Lung (tissue), 12 donors: ENCODE data around the gene EXOSC7. TPM values are rescaled to one million over a fixed set of nuclear protein-coding genes. Genes with fewer than 3 reads are reported as not detected.
A peak's percentile ranks its signal among the peaks of the same experiment; 100 is the strongest.

ENCODE experiments used
- ATAC-seq: fragments of 200-7000 bp; cut with Tn5 transposase; one replicate; pipeline ENCODE4 v1.9.1; 2020; ENCODE audit warnings: moderate number of reproducible peaks; ENCODE audit not compliant: insufficient read depth, low FRiP score
- DNase-seq, 3 donors: peaks; one replicate each; pipeline ENCODE4 v3.0.0-alpha.2; 2013 to 2017
- H3K27ac ChIP-seq, 2 donors: one replicate each; pipeline ENCODE4 v1.5.1; 2013; ENCODE audit warnings: mild to moderate bottlenecking in 2 of 2, moderate library complexity in 2 of 2, control low read depth in 1 of 2, inconsistent platforms in 1 of 2, low read depth in 1 of 2, low read length in 1 of 2
- H3K27me3 ChIP-seq, 3 donors: one replicate each; pipeline ENCODE4 v1.5.1; 2013; ENCODE audit warnings: low read length in 2 of 3; ENCODE audit not compliant: control insufficient read depth in 3 of 3, insufficient read depth in 3 of 3
- H3K36me3 ChIP-seq, 4 donors: one replicate each; pipeline ENCODE4 v1.5.1; 2013; ENCODE audit warnings: low read length in 4 of 4, mild to moderate bottlenecking in 1 of 4, moderate library complexity in 1 of 4; ENCODE audit not compliant: control insufficient read depth in 4 of 4, insufficient read depth in 4 of 4
- H3K4me1 ChIP-seq, 5 donors: one replicate each; pipeline ENCODE4 v1.5.1; 2013; ENCODE audit warnings: low read length in 5 of 5, mild to moderate bottlenecking in 2 of 5, moderate library complexity in 1 of 5; ENCODE audit not compliant: control insufficient read depth in 5 of 5, insufficient read depth in 5 of 5
- H3K4me3 ChIP-seq: one replicate; pipeline ENCODE4 v1.5.1; 2013; ENCODE audit warnings: mild to moderate bottlenecking, control low read depth, moderate library complexity
- H3K9ac ChIP-seq, 2 donors: one replicate each; pipeline ENCODE4 v1.5.1; 2013; ENCODE audit warnings: low read length in 2 of 2, control low read depth in 1 of 2; ENCODE audit not compliant: insufficient read depth in 1 of 2
- H3K9me3 ChIP-seq, 4 donors: one replicate each; pipeline ENCODE4 v1.5.1; 2013; ENCODE audit warnings: low read length in 3 of 4, mild to moderate bottlenecking in 1 of 4, moderate library complexity in 1 of 4; ENCODE audit not compliant: control insufficient read depth in 4 of 4, insufficient read depth in 3 of 4
- CTCF ChIP-seq: IDR thresholded peaks from 2 replicates; pipeline ENCODE4 v1.5.1; 2012; ENCODE audit warnings: mild to moderate bottlenecking; ENCODE audit errors: control extremely low read depth, extremely low read depth
- WGBS, 2 donors: extraction: QIAGEN DNeasy Blood & Tissue Kit; methylation state at CpG; one replicate each; pipeline ENCODE4 v1.1.7; 2013; 5-methylcytosine and 5-hydroxymethylcytosine counted together
- polyA plus RNA-seq, 2 donors: library from polyadenylated mRNA; stranded (reverse); fragments of 200-250 nt; gene quantifications; one replicate each; pipeline ENCODE4 v1.2.1, GENCODE V29; 2013
- total RNA-seq, 2 donors: library from RNA; depleted of rRNA in 1 of 2; stranded (reverse); fragments of >200 nt in 1 of 2; gene quantifications; one replicate each; pipeline ENCODE4 v1.2.1, GENCODE V29; 2014 to 2021
- donor health status: control.
- donor health status: control.
- donor health status: Bipolar disorder and iron deficiency.
- donor health status: healthy.
- donor health status: DM: yes; HTN: yes; CAD: no.

Gene EXOSC7
- total and polyA plus RNA-seq, 4 donors: 37.4 to 67.2 (median 46.6) TPM

DNA sequence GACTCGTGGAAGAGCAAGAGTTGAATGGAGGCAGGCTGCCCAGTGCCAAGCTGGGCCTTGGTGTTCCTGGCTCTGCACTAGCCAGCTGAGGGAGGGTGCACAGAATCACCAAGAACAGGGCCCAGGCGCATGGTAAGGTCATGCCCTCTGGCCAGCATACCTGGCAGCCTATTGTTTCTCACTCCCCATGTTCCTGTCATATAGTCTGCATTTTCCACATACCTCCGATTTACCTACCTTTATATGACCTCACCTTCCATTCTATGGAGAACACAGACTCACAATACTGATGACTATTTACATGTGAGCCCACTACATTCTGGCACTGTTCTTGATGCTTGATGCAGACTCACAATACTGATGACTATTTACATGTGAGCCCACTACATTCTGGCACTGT, 55.5 kb downstream of the EXOSC7 start:
- no peaks in the 10 kb centered on the region for H3K27me3 ChIP-seq
- peaks cover 0 to 32% (median 11%) of the 10 kb centered on the region in 5 donors for H3K4me1 ChIP-seq
- H3K36me3 ChIP-seq: peaks cover 0 to 8% (median 3%) of the 10 kb centered on the region in 4 donors
- H3K4me3 ChIP-seq: no peak overlapping the region
- WGBS, 2 donors: 85 to 93% methylated on average over 3 of the region's 3 CpGs
- H3K27ac ChIP-seq: no peak overlapping the region
- no peaks in the 10 kb centered on the region for H3K9me3 ChIP-seq
- ATAC-seq (no peak), DNase-seq (no peak)
- H3K9ac ChIP-seq: no peak overlapping the region
- no peak for TF ChIP-seq CTCF

DNA sequence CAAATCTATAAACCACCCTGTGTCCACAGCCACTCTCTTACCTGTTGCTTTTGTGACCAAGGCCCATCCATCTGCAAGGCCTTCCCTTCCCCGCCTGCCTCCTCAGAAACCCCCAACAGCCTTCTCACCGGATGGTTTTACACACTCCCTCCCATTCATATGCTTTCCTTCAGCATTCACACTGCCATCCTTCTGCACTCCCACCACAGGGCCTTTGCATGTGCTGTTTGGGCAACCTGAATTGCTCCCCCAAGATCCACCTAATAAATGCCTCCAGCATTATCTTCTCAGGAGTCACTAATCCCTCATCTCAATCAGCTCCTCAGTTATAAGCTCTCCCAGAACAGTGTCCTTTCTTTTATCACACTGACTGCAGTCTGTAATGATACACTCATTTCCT, 56.1 kb downstream of the EXOSC7 start:
- H3K4me3 ChIP-seq: no peak overlapping the region
- no peaks in the 10 kb centered on the region for H3K9me3 ChIP-seq
- H3K9ac ChIP-seq: no peak overlapping the region
- DNase-seq (no peak), ATAC-seq (no peak)
- no peaks in the 10 kb centered on the region for H3K27me3 ChIP-seq
- 88 to 93% methylated on average over 2 of the region's 2 CpGs for WGBS, 2 donors
- H3K4me1 ChIP-seq: peaks cover 0 to 32% (median 11%) of the 10 kb centered on the region in 5 donors
- H3K36me3 ChIP-seq: peaks cover 0 to 8% (median 3%) of the 10 kb centered on the region in 4 donors
- no peak for TF ChIP-seq CTCF
- H3K27ac ChIP-seq: no peak overlapping the region

DNA sequence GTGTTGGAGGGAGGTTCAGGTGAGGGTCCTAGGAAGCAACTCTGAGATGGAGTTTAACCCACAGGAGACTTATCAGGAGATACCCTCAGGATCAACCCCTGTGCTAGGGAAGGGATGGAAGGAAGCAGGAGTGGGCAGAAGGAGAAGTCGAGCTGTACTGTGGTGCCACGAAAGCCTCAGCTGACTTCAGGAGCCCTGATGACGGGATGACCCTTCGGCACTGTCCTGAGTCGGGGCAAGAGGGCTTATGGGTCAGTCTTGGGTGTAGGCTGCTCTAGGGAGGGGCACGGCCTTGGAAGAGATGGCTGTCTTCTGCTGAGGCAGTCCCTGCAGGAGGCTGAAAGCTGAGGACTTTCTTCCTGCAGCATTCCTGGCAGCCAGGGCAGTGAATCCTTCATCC, 57.7 kb downstream of the EXOSC7 start:
- Histone ChIP-seq H3K27me3 (no peaks in the 10 kb centered on the region), H3K9ac (no peak overlapping the region)
- no peak for ATAC-seq

More for the DNA sequence above, 57.7 kb downstream of the EXOSC7 start:
- DNase-seq: no peak
- Histone ChIP-seq H3K27ac (peak overlapping the region in 1 of 2 donors; percentile 34), H3K4me1 (peaks cover 0 to 29% (median 11%) of the 10 kb centered on the region in 5 donors), H3K9me3 (no peaks in the 10 kb centered on the region), H3K4me3 (no peak overlapping the region), H3K36me3 (peaks cover 0 to 8% (median 3%) of the 10 kb centered on the region in 4 donors)
- 67 to 83% methylated on average over 6 of the region's 6 CpGs for WGBS, 2 donors
- TF ChIP-seq CTCF: no peak
